RCC 7860 (cell line): ENCODE measurements around the gene ST6GALNAC2.

Experiments used
- DNase-seq: peaks from one replicate; pipeline ENCODE4 v3.0.0-alpha.2; 2015; ENCODE audit warnings: low spot score
- FAIRE-seq: peaks from 2 replicates; lab custom pipeline; 2012; peaks lifted over from hg19 to GRCh38; lab: Jason Lieb, UNC

ST6GALNAC2 gene

DNA sequence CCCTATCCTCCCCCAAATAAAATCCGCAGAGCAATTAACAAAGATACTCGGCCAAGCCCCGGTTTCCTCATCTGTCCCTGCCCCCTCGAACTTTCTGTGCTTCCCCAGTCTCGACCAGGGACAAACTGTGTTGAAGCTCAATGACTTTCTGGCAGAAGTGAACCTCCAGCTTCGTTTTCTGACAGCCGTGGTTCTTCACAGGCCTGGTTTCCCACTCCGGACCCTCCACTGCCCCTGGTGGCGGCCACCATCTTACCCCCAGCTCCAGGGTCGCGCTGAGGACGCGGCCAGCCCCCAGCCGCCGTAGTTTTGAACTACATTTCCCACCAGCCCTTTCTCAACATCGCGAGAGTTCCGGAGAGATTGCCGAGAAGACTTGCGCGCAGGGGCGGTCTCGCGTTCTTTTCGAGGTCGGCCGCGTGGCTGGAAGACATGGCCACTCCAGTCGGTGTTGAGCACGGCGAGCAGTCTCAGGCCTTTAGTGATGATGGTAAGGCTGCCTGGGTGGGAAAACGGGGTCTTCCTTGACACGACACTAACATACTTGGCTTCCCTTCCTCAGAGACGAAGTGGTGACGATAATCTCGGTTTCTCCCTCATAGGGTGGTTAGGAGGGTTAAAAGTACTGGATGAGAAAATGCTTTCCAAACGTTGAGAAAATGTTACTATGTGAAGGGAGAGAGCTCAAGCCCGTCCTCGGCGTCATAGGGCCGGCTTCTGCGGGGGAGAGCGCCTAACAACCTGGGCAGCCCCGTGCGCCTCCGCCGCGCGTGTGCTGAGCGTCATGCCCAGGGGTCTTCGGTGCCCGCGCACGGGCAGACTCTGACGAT lies 28.1 kb downstream of the ST6GALNAC2 start:
- peak; percentile 30 for FAIRE-seq

DNA sequence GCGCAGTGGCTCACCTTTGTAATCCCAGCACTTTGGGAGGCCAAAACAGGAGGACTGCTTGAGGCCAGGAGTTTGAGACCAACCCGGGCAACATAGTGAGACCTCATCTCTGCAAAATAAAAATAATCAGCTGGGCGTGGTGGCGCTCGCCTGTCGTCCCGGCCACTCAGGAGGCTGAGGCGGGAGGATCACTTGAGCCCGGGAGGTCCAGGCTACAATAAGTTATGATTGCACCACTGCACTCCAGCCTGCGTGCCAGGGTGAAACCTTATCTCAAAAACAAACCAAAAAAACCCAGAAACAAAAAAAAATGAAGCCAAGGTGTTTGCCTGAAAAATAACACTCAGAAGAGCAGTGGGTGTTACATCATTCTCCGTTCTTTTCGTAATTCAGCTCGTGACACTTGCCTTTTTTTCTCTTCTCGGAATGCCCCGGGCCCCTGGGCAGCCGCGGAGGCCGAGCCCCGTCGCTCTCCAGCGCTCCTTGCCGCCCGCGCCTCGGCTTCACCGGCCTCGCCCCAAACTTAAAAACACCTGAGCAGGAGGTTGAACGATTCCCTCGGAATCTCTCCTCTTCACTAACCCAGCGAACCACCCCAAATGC lies 28.8 kb downstream of the ST6GALNAC2 start:
- FAIRE-seq (no peak), DNase-seq (no peak)

More for the DNA sequence above, 28.1 kb downstream of the ST6GALNAC2 start:
- peak; percentile 92 for DNase-seq

DNA sequence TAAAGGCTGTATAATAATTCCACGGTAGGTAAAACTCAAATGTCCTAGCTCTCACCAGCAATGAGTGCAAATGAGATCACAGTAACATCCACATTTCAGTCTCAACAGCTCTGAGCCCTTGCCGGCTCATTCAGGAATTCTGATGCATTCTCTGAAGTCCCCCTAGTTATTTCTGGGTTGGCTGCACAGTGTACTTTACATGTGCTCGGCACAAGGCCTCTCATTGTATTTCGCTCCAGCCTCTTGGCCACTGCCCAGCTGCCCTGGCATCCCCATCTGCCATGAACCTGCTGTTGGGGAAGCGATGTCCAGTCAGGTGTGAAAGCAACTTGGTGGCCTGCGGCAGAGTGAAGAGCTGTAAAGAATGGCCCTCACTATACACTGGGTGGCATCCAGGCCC lies 31.5 kb downstream of the ST6GALNAC2 start:
- DNase-seq: no peak
- FAIRE-seq: no peak

DNA sequence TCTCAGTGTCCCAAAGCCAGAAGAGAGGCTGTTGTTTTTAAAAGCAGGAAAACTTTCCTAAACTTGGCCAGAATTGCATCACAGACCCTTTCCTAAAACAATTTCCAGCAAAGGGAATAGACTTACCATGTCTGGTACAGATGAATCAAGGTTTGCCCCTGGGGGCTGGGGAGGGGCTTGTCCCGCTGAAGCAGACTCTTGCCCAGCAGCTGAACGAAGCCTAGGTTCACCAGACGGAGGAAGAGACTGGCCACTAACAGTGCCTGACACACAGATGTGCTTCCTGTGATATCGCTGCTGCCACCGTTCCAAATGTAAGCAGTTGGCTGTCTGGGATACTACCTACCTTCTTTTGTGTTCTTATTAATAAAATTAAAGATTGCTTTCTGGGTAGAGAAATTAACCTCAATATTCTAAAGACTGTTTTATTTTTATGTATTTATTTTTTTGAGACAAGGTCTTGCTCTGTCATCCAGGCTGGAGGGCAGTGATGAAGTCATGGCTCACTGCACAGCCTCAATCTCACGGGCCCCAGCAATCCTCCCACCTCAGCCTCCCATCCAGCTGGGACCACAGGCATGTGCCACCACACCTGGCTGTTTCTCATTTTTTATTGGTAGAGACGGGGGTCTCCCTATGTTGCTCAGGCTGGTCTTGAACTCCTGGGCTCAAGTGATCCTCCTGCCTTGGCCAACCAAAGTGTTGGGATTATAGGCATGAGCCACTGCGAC lies 32.3 kb downstream of the ST6GALNAC2 start:
- DNase-seq (no peak), FAIRE-seq (no peak)

DNA sequence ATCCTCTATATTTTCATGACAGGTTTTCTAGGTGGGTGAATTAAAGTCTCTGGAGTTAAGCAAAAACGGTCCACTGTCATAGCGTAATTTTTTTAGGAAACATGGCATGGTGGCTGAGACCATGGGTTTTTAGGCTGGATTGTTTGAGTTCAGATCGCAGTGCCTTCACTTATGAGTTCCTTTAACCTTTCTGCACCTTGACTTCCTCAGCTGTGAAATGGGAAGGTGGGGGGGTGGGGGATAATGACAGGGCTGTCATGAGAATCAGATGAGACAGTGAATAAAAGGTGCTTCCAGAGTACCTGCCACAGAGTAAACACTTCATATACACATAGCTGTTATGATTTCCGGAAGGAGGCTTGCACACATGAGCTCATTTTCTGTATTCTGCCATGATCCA lies 34.0 kb downstream of the ST6GALNAC2 start:
- no peak for FAIRE-seq

DNA sequence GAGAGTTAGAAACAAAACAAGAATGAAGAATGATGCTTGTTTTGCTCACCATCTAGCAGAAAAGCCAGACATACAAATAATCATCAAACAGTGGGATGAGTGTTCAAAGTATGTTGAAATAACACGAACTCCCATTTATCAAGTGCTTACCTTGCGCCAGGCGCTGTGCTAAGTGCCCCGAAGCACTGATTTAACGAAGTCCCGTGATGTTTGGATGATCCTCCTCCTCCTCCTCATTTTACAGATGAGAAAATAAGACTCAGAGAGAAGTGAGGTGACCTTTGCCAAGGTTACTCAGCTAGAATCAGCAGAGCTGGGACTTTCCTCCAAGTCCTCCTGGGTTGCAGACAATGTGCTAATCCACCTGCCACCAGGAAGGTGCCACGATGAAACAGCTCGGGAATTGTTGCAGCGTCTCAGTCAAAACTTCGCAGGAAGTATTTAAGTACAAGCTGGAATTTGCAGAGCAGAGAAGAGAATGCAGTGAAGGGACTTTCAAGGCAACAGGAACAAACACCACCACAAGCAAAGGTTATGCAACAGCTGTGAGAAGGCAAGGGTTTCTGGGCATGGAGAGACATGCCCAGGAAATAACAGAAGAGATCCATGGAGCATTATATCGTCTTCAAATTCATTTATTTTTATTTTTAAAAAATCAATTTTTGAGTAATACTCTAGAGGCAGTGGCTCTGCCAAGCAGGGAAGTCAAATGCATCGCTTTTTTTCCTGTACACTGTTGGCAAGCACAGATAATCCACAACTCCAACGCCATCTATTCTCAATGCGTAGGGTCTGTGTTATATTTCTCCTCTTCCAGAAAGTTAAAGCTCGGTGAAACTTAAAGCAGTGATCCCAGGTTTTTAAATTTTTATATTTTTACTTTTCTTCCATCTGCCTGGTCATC lies 34.7 kb downstream of the ST6GALNAC2 start:
- DNase-seq: no peak
- no peak for FAIRE-seq

More for the DNA sequence above, 34.0 kb downstream of the ST6GALNAC2 start:
- no peak for DNase-seq

DNA sequence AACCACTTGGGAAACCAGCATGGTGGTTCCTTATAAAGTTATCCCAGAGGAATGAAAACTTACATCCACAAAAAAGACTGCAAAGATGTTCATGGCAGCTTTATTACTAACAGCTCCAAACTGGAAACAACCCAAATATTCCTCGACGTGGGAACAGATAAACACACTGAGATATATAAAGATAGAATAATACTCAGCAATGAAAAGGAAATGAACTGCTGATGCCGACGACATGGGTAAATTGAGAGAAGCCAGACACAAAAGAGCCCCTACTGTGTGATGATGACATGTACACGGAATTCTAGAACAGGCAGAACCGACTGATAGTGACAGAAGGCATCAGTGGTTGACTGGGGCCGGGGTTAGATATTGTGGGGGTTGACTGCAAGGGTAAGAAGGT lies 36.1 kb downstream of the ST6GALNAC2 start:
- FAIRE-seq: no peak

DNA sequence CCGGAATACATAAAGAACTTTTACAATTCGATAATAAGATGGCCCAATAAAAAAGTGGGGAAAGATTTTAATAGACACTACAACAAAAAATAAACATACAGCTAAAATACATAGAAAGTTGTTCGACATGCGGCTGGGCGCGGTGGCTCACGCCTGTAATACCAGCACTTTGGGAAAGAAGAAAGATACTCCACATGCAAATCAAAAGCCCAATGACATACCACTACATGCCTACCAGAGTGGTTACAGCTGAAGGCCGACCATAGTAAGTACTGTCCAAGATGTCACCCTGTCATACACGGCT lies 36.5 kb downstream of the ST6GALNAC2 start:
- FAIRE-seq: no peak
- no peak for DNase-seq

More for the DNA sequence above, 36.1 kb downstream of the ST6GALNAC2 start:
- no peak for DNase-seq

DNA sequence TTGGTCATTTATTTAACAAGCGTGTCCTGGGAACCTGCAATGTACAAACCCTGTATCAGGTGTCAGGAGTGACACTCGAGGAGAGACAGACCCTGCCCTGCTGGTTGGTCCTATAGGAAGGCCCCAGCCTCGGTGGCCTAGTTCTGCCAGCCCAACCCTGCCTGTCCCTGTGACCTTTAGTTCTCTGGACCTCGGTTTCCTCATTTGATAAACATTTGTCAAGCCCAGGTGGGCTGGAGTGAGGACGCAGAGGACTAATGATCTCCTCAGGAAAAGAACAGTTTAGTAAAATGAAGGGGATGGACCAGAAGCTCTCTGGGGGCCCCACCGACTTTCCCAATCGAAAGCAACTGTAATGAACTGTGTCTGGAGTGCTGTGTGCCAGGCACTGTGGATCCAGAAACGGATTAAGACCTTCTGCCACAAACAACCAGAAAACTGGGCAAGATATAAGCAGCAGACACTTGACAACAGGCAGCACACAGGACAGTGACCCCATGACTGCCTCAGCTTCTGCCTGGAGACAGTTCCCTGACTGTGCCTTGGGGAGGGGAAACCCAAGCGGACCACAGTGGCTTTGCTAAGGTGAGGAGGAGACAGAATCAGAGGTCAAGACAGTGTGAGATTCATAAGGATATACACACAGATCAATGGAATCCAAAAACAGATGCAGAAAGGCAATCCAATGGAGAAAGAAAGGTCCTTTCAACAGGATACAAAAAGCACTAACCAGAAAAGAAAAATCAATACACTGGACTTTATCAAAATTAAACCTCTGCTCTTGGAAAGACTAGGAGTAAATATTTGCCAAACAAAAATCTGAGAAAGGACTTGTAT lies 37.1 kb downstream of the ST6GALNAC2 start:
- FAIRE-seq: no peak

DNA sequence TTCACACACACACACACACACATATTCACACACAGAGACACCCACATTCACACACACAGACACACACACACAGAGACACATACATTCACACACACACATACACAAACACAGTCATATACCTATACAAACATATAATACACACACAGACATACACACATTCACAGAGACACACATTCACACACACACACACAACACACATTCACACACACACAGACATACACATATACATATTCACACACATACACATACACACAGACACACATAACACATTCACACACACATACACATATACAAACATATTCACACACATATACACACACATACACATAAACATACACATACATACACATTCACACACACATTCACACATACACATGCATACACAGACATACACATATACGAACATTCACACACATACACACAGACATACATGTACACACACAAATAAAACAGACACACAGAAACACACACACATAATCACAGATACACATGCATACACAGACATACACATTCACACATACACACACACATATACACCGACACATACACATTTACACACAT lies 37.9 kb downstream of the ST6GALNAC2 start:
- DNase-seq (no peak), FAIRE-seq (no peak)

More for the DNA sequence above, 37.1 kb downstream of the ST6GALNAC2 start:
- no peak for DNase-seq

DNA sequence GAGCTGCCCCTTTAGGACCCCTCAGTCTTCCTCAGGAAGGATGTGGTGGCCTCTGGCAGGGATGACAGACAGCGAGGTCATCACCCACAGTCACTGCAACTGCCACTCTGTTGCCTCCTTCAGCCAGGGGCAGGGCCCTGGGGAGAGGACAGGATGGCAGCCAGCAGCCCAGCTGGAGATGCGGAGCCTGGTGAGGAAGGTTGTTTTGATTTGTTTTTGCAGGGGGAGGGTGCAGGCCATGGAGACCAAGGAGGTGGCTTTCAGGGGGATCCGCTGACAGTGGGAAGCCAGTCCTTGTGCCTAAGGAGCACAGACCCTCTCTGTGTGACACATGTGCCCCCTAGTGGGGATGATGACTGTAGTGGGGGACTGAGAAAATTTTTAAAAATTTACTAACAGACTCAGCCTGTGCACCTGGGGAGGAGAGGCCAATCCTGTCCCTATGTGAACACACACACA lies 38.4 kb downstream of the ST6GALNAC2 start:
- DNase-seq (peak; percentile 72), FAIRE-seq (no peak)

DNA sequence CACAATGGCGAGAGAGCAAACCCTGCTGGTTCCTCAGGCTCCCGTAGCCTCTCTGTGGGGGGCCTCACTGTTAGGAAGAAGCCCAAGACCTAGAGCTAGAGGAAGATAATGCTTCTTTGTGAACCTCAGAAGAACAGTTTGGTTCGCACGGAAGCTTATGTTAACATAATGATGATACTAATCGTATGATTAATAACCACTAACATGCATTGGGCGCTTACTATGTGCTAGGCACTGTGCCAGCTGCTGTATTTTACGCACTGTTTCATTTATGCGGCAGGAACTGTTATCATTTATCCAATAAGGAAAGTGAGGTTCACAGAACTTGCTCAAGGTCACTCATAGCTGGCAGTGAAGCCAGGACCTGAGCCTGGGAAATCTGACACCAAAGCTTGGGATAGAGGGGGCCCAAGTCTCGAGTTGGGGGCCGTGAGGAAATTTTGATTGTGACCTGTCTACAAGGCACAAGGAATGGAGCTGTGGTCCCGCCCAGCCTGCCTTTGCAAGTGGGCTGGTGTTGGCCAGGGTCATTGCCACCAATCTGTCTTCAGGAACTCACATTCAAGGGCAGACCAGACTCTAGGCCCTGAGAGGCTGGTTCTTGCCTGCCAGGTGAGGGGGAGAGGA lies 39.0 kb downstream of the ST6GALNAC2 start:
- FAIRE-seq: peak; percentile 60
- DNase-seq: peak; percentile 86

DNA sequence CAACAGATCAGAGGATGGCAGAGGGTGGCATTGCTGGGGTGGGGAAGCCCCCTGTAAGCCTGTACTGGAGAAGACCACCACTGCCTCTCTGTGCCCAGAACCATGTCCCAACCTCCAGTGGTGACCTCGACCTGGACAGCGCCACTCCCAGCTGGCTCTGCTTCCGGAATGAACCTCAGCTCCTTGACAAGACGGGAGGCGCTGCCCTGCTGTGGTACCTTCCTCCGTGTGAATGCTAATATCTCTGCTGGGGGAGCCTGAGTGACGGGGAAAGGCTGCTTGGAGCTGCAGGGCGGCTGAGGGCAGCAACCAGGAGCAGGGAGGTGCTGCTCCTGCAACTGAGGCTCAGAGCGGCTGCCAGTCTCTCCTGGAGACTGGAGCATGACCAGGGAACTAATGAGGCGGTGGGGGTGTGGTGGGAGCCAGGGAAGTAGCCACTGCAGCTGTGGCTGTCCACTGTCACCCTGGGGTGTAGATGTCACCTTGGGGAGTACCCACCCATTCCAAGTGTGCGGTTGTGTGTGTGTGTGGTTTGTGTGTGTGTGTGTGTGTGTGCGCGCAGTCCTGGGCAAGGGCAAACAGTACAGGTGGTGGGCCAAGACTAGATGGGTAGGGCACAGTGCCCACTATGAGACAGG lies 39.6 kb downstream of the ST6GALNAC2 start:
- no peak for FAIRE-seq
- no peak for DNase-seq

DNA sequence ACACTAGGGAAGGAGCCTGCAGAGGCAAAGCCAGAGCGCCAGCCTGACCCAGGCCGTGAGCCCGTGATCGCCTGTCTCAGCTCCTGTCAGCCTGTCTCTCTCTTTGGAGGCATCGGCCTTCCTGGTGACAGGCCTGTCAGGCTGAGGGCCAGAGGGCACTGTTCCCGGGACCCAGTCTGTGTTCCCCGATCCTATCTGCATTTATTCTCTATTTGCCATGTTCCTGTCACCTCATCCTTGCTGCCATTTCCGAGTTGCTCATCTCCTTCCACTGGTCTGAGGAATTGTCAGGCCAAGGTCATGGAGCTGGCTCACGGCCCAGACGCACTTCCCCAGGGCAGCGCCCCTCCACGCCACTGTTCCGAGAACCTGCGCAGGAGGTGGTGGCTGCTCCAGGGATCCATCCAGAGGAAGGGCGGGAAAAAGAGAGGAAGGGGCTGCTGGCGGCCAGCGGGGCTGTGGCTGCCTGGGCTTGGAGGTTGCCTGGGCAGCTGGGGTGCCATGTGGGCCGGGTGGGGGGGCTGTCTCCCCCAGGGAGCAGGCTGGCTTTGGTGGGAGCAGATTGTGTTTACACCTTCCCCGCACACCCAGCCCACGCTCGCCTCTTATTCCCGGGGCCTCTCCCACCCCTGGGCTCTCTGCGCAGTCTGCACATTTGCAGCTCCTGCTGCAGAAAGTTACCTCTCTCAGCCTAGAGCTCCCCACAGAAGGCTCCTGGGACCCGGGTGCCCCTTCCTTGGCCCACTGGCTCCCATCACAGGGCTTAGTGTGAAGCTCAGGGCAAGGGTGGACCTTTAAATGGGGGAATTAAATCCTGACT lies 40.9 kb downstream of the ST6GALNAC2 start:
- FAIRE-seq: no peak
- DNase-seq: no peak

DNA sequence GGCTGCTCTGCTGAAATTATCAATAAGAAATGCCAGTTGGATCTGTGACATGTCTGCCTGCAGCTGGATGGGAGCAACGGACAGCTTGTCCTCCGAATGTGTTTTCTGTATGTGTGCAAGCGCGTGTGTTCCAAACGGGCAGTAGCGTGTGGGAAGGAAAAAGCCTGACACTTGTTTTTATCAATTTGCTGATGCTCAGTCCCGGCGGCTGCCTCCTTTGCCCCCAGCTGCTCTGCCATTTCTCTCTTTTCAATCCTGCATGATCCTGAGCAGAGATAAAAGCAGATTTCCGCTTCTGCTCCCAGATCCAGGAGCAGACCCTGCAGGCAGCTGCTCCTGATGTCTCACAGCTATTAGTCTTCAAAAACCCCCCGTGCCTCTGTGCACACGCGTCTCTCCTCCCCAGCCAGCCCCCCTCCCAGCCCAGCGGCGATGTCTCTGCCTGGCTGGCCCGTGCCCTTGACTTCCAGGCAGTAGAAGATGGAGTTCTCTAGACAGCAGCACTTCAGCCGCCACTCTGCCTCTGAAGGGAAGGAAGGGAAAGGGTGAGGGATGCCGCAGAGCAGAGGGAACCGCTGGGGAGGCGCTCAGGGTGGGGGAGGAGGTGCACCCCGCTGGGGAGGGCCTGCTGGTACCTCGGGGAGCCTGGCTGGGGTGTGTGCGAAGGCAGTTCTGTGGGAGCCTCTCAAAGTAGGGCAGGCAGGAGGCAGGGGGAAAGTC lies 41.7 kb downstream of the ST6GALNAC2 start:
- DNase-seq (no peak), FAIRE-seq (no peak)

DNA sequence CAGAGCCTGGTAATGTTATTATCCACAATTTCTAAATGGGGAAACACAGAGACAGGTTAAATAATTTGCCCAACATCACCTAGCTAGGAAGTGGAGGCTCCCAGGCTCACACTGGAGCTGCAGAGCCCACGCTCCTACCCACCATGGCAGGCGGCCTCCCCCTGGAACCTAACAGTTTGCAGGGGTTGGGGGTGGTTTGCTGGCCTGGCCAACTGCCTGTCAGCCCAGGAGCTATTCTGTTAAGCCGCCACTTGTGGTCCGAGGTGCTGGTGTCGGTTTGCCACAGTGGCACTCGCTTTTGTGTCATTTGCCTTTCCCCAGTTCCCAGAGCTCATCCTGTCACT lies 42.2 kb downstream of the ST6GALNAC2 start:
- FAIRE-seq (no peak), DNase-seq (no peak)

DNA sequence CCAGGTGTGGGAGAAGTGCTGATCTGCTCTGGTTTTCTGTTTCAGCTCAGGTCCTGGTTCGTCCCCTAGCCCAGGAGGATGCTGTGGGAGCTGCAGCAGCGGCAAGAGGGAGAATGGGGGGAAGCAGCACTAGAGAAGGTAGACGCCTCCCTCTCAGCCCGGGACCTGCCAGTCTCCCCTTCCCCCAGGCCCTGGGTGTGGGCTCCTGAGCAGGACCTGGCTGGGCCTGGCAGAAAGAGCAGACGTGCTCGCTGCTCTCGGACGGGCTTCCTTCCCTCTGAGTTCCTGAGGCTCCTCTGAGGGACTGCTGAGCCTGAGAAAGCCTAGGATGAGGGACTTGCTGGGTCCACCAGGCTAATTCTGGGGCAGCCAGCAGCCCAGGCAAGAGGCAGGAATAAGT lies 42.7 kb downstream of the ST6GALNAC2 start:
- FAIRE-seq (no peak), DNase-seq (no peak)
